WTC11 (cell line): ENCODE measurements around the gene TFB1M. TPM values are rescaled to one million over a fixed set of nuclear protein-coding genes. Genes with fewer than 3 reads are reported as not detected.

Source experiments
- ATAC-seq: fragments of 200-7000 bp; cut with Tn5 transposase; 2 replicates; pipeline ENCODE4 v1.10.0; 2021; ENCODE audit warnings: mild to moderate bottlenecking, moderate library complexity
- CTCF ChIA-PET: fragments of 300-600 bp; sonication (Branson Sonifier 250); formaldehyde crosslinking; loops from one replicate; lab custom pipeline; 2021; ENCODE audit warnings: antibody characterized with exemption; lab: Charles Lee
- POLR2A ChIA-PET: fragments of 350-600 bp; sonication (Branson Sonifier 250); formaldehyde crosslinking; loops from one replicate; lab custom pipeline; 2021; ENCODE audit warnings: antibody characterized with exemption; lab: Charles Lee
- DNase-seq: peaks from one replicate; pipeline ENCODE4 v3.0.0; 2021; ENCODE audit warnings: low spot score
- H3K27ac Mint-ChIP-seq: 2 replicates; pipeline ENCODE4 v1.8.0; 2021; ENCODE audit warnings: mixed read lengths
- H3K27me3 Mint-ChIP-seq: 2 replicates; pipeline ENCODE4 v1.8.0; 2021; ENCODE audit warnings: low read depth, mild to moderate bottlenecking, moderate library complexity, mixed read lengths
- H3K36me3 Mint-ChIP-seq: 2 replicates; pipeline ENCODE4 v1.8.0; 2021; ENCODE audit warnings: mixed read lengths
- H3K4me1 Mint-ChIP-seq: 2 replicates; pipeline ENCODE4 v1.8.0; 2022; ENCODE audit warnings: mixed read lengths
- H3K4me3 Mint-ChIP-seq: 2 replicates; pipeline ENCODE4 v1.8.0; 2021; ENCODE audit warnings: mild to moderate bottlenecking, moderate library complexity, mixed read lengths
- H3K9me3 Mint-ChIP-seq: 2 replicates; pipeline ENCODE4 v1.8.0; 2021; ENCODE audit warnings: mixed read lengths
- AFF4 ChIP-seq: sonication (generic); formaldehyde crosslinking; IDR thresholded peaks from 2 replicates; pipeline ENCODE4 v1.8.1; 2023; ENCODE audit warnings: mild to moderate bottlenecking, missing genetic modification reagents, borderline replicate concordance
- CBFB ChIP-seq: sonication (generic); formaldehyde crosslinking; IDR thresholded peaks from 2 replicates; pipeline ENCODE4 v1.8.1; 2022; ENCODE audit warnings: mild to moderate bottlenecking, low read depth, missing genetic modification reagents
- CREM ChIP-seq: sonication (generic); formaldehyde crosslinking; IDR thresholded peaks from 2 replicates; pipeline ENCODE4 v1.8.1; 2022; ENCODE audit warnings: mild to moderate bottlenecking, missing genetic modification reagents, moderate library complexity
- ESRRA ChIP-seq: sonication (generic); formaldehyde crosslinking; IDR thresholded peaks from 2 replicates; pipeline ENCODE4 v1.8.1; 2022; ENCODE audit warnings: mild to moderate bottlenecking, missing genetic modification reagents, borderline replicate concordance
- FOXK1 ChIP-seq: sonication (generic); formaldehyde crosslinking; IDR thresholded peaks from 2 replicates; pipeline ENCODE4 v1.8.0; 2022; ENCODE audit warnings: mild to moderate bottlenecking, moderate library complexity, missing genetic modification reagents
- GABPB1 ChIP-seq: sonication (generic); formaldehyde crosslinking; IDR thresholded peaks from 2 replicates; pipeline ENCODE4 v1.8.1; 2023; ENCODE audit warnings: mild to moderate bottlenecking, missing genetic modification reagents
- JUN ChIP-seq: sonication (generic); formaldehyde crosslinking; IDR thresholded peaks from 2 replicates; pipeline ENCODE4 v1.8.0; 2023; ENCODE audit warnings: mild to moderate bottlenecking, missing genetic modification reagents
- NR3C1 ChIP-seq: sonication (generic); formaldehyde crosslinking; conservative IDR thresholded peaks from 2 replicates; pipeline ENCODE4 v1.8.1; 2023; ENCODE audit warnings: low read depth, mild to moderate bottlenecking, missing genetic modification reagents
- SMAD3 ChIP-seq: sonication (generic); formaldehyde crosslinking; IDR thresholded peaks from 2 replicates; pipeline ENCODE4 v1.8.0; 2022; ENCODE audit warnings: missing genetic modification reagents, mild to moderate bottlenecking, borderline replicate concordance
- SP1 ChIP-seq: sonication (generic); formaldehyde crosslinking; conservative IDR thresholded peaks from 2 replicates; pipeline ENCODE4 v1.8.1; 2022; ENCODE audit warnings: missing genetic modification reagents
- TEAD4 ChIP-seq: sonication (generic); formaldehyde crosslinking; IDR thresholded peaks from 2 replicates; pipeline ENCODE4 v1.8.0; 2022; ENCODE audit warnings: mild to moderate bottlenecking, missing genetic modification reagents
- ZNF121 ChIP-seq: sonication (generic); formaldehyde crosslinking; IDR thresholded peaks from 2 replicates; pipeline ENCODE4 v1.8.0; 2023; ENCODE audit warnings: missing genetic modification reagents
- ZNF263 ChIP-seq: sonication (generic); formaldehyde crosslinking; IDR thresholded peaks from 2 replicates; pipeline ENCODE4 v1.8.1; 2022; ENCODE audit warnings: low read depth, mild to moderate bottlenecking, moderate library complexity, missing genetic modification reagents
- ZNF317 ChIP-seq: sonication (generic); formaldehyde crosslinking; IDR thresholded peaks from 2 replicates; pipeline ENCODE4 v1.8.1; 2023; ENCODE audit warnings: low read depth, mild to moderate bottlenecking, moderate library complexity, missing genetic modification reagents, borderline replicate concordance
- ZNF671 ChIP-seq: fragments of 250-450 bp; sonication (Bioruptor Pico); IDR thresholded peaks from 2 replicates; pipeline ENCODE4 v1.8.0; 2021; ENCODE audit warnings: mild to moderate bottlenecking
- total RNA-seq: library from RNA; stranded (reverse); gene quantifications from 3 replicates; pipeline ENCODE4 v1.2.3, GENCODE V29; 2021
- TF ChIP-seq, protein P1 (sequence below): sonication (generic); formaldehyde crosslinking; IDR thresholded peaks from 2 replicates; pipeline ENCODE4 v1.8.0; 2022; ENCODE audit warnings: mild to moderate bottlenecking, missing genetic modification reagents
- TF ChIP-seq, protein P2 (sequence below): sonication (generic); formaldehyde crosslinking; IDR thresholded peaks from 2 replicates; pipeline ENCODE4 v1.8.0; 2022; ENCODE audit warnings: missing genetic modification reagents
- TF ChIP-seq, protein P3 (sequence below): sonication (generic); formaldehyde crosslinking; IDR thresholded peaks from 2 replicates; pipeline ENCODE4 v1.8.1; 2022; ENCODE audit warnings: mild to moderate bottlenecking, moderate library complexity, missing genetic modification reagents
- TF ChIP-seq, protein P4 (sequence below): fragments of 250-450 bp; sonication (Bioruptor Pico); IDR thresholded peaks from 2 replicates; pipeline ENCODE4 v1.9.0; 2021; ENCODE audit warnings: mild to moderate bottlenecking

Gene TFB1M
- total RNA-seq, 1 experiment from 2014 or later: 41.8 TPM

DNA sequence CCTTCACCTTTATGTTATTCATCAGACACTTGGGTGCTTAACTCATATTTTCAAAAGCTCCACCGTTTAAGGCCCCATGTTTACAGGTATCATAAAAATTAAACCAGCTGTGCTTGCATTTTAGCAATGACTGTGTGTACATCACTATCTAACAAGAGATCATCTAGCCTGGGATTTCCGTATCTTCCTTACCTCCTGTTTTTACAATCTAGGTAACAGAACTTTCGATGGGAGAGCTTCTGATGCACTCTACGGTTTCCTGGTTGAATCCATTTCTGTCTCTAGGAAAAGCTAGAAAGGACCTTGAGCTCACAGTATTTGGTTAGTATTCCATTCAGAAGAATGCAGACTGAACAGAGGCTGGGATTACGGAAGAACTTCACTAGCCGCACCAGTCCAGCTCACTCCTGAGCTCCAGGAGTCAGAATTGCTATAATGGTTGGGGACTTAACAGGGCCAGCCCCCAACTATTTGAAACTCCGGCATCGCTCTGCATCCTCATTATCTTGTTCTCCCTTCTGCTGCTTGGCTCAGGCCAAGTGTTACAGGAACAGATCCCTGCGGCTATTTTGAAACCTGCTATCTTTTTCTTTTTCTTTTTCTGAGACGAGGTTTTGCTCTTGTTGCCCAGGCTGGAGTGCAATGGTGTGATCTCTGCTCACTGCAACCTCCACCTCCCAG lies 63.4 kb downstream of the TFB1M start:
- TF ChIP-seq, protein P1, sequence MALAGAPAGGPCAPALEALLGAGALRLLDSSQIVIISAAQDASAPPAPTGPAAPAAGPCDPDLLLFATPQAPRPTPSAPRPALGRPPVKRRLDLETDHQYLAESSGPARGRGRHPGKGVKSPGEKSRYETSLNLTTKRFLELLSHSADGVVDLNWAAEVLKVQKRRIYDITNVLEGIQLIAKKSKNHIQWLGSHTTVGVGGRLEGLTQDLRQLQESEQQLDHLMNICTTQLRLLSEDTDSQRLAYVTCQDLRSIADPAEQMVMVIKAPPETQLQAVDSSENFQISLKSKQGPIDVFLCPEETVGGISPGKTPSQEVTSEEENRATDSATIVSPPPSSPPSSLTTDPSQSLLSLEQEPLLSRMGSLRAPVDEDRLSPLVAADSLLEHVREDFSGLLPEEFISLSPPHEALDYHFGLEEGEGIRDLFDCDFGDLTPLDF (CRISPR knock-in tag): no peak
- TF ChIP-seq SMAD3 (no peak), ZNF317 (CRISPR knock-in tag) (no peak), TEAD4 (CRISPR knock-in tag) (no peak), ZNF263 (CRISPR knock-in tag) (no peak), SP1 (no peak), FOXK1 (CRISPR knock-in tag) (no peak), CREM (CRISPR knock-in tag) (no peak)
- TF ChIP-seq, protein P2, sequence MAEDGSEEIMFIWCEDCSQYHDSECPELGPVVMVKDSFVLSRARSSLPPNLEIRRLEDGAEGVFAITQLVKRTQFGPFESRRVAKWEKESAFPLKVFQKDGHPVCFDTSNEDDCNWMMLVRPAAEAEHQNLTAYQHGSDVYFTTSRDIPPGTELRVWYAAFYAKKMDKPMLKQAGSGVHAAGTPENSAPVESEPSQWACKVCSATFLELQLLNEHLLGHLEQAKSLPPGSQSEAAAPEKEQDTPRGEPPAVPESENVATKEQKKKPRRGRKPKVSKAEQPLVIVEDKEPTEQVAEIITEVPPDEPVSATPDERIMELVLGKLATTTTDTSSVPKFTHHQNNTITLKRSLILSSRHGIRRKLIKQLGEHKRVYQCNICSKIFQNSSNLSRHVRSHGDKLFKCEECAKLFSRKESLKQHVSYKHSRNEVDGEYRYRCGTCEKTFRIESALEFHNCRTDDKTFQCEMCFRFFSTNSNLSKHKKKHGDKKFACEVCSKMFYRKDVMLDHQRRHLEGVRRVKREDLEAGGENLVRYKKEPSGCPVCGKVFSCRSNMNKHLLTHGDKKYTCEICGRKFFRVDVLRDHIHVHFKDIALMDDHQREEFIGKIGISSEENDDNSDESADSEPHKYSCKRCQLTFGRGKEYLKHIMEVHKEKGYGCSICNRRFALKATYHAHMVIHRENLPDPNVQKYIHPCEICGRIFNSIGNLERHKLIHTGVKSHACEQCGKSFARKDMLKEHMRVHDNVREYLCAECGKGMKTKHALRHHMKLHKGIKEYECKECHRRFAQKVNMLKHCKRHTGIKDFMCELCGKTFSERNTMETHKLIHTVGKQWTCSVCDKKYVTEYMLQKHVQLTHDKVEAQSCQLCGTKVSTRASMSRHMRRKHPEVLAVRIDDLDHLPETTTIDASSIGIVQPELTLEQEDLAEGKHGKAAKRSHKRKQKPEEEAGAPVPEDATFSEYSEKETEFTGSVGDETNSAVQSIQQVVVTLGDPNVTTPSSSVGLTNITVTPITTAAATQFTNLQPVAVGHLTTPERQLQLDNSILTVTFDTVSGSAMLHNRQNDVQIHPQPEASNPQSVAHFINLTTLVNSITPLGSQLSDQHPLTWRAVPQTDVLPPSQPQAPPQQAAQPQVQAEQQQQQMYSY: no peak
- H3K27ac Mint-ChIP-seq: peak overlapping the region; percentile 25; the same call in 1 of the 2 replicates
- POLR2A ChIA-PET: no interaction called here

DNA sequence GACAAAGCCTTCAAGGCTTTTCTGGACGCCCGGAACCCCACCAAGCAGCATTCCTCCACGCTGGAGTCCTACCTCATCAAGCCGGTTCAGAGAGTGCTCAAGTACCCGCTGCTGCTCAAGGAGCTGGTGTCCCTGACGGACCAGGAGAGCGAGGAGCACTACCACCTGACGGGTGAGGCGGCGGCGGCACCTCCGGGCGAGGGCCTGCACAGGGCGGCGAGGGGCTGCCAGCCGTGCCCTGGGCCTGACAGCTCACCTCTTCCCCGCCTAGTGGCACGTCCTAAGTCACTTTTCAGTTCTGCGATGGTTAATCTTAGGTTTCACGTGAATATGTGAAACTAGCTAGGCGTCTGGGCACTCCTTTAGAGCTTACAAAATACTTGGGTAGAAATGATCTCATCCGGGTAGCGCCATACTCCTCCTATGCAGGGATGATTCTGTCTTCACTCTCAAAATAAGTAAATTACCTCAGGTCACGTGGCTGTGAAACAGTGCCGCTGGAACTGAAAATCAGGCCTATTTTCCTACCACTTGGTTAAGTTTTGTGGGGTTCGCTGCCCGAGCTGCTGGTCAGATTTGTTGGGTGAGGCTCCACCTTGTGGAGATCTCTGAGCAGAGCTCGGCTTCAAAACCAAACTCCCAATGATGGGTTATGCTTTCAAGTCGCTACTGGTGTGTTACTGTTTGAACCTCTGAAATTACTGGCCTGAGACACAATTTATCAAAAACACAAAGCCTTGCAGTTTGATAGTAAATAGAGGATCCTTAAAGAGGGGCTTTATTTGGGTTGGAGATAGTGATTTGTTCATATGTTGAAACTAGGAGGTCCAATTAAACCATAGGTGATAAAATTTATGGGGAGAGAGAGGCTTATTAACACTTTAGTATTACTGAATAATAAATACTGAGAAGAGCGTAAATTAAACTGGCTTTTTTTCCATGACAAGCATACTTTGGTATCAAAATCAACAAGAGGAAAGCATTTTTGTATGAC lies 66.0 kb downstream of the TFB1M start:
- POLR2A ChIA-PET: interaction anchor here (1.0 kb wide), 1 partner anchor 380 kb away, joined by 3 read pairs; no protein-coding TSS in a partner anchor
- no peak overlapping the region for H3K4me3 Mint-ChIP-seq
- H3K27ac Mint-ChIP-seq: peak overlapping the region; percentile 84
- H3K36me3 Mint-ChIP-seq: peaks cover 45% of the 10 kb centered on the region
- DNase-seq (peak; percentile 60), ATAC-seq (peak; percentile 74)
- CTCF ChIA-PET: interaction anchor here (0.8 to 2.6 kb wide), 40 partner anchors 9 to 573 kb away, joined by 3 to 63 read pairs (median 5); no protein-coding TSS in a partner anchor
- peaks cover 12% of the 10 kb centered on the region for H3K4me1 Mint-ChIP-seq
- H3K9me3 Mint-ChIP-seq: no peaks in the 10 kb centered on the region
- no peaks in the 10 kb centered on the region for H3K27me3 Mint-ChIP-seq
- no peak for TF ChIP-seq AFF4
- no peak for TF ChIP-seq JUN
- TF ChIP-seq CBFB: no peak
- TF ChIP-seq, protein P3, sequence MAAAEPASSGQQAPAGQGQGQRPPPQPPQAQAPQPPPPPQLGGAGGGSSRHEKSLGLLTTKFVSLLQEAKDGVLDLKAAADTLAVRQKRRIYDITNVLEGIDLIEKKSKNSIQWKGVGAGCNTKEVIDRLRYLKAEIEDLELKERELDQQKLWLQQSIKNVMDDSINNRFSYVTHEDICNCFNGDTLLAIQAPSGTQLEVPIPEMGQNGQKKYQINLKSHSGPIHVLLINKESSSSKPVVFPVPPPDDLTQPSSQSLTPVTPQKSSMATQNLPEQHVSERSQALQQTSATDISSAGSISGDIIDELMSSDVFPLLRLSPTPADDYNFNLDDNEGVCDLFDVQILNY (CRISPR knock-in tag): no peak
- TF ChIP-seq ESRRA (CRISPR knock-in tag): no peak
- TF ChIP-seq ZNF671 (CRISPR knock-in tag): no peak
- no peak for TF ChIP-seq GABPB1 (CRISPR knock-in tag)
- TF ChIP-seq NR3C1 (CRISPR knock-in tag): no peak
- TF ChIP-seq, protein P4, sequence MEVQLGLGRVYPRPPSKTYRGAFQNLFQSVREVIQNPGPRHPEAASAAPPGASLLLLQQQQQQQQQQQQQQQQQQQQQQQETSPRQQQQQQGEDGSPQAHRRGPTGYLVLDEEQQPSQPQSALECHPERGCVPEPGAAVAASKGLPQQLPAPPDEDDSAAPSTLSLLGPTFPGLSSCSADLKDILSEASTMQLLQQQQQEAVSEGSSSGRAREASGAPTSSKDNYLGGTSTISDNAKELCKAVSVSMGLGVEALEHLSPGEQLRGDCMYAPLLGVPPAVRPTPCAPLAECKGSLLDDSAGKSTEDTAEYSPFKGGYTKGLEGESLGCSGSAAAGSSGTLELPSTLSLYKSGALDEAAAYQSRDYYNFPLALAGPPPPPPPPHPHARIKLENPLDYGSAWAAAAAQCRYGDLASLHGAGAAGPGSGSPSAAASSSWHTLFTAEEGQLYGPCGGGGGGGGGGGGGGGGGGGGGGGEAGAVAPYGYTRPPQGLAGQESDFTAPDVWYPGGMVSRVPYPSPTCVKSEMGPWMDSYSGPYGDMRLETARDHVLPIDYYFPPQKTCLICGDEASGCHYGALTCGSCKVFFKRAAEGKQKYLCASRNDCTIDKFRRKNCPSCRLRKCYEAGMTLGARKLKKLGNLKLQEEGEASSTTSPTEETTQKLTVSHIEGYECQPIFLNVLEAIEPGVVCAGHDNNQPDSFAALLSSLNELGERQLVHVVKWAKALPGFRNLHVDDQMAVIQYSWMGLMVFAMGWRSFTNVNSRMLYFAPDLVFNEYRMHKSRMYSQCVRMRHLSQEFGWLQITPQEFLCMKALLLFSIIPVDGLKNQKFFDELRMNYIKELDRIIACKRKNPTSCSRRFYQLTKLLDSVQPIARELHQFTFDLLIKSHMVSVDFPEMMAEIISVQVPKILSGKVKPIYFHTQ (CRISPR knock-in tag): no peak
- no peak for TF ChIP-seq ZNF121 (CRISPR knock-in tag)

More for the DNA sequence above, 63.4 kb downstream of the TFB1M start:
- H3K36me3 Mint-ChIP-seq: peaks cover 56% of the 10 kb centered on the region
- ATAC-seq: no peak
- H3K9me3 Mint-ChIP-seq: no peaks in the 10 kb centered on the region
- no peak for DNase-seq
- no peak overlapping the region for H3K4me3 Mint-ChIP-seq
- CTCF ChIA-PET: interaction anchor here (1.0 to 1.4 kb wide), 4 partner anchors 74 to 575 kb away, joined by 3 to 5 read pairs (median 4); no protein-coding TSS in a partner anchor
- H3K4me1 Mint-ChIP-seq: peaks cover 22% of the 10 kb centered on the region
- H3K27me3 Mint-ChIP-seq: no peaks in the 10 kb centered on the region
